ES-I3 (cell line): ENCODE measurements around the gene NOX1.
A peak's percentile ranks its signal among the peaks of the same experiment; 100 is the strongest.
"Not testable (repeated sequence)": the region's sequence is repeated elsewhere in the genome, so short reads cannot be mapped to it uniquely, and the experiment has no call there.

Source experiments
- H3K36me3 ChIP-seq: 2 replicates; pipeline ENCODE4 v1.6.1; 2013; ENCODE audit warnings: mild to moderate bottlenecking, low read length, control low read depth, moderate library complexity; ENCODE audit not compliant: insufficient read depth
- H3K4me1 ChIP-seq: 2 replicates; pipeline ENCODE4 v1.6.1; 2013; ENCODE audit warnings: mild to moderate bottlenecking, control low read depth, low read length; ENCODE audit not compliant: insufficient read depth
- H3K9ac ChIP-seq: 2 replicates; pipeline ENCODE4 v1.6.1; 2013; ENCODE audit warnings: low read depth, mild to moderate bottlenecking, low read length, moderate library complexity
- H3K9me3 ChIP-seq: 2 replicates; pipeline ENCODE4 v1.6.1; 2013; ENCODE audit warnings: mild to moderate bottlenecking, low read length, moderate library complexity; ENCODE audit not compliant: control insufficient read depth, insufficient read depth

The NOX1 gene

GRCh38 chrX:100852810-100853209 lies 21.3 kb downstream of the NOX1 start:
- H3K9ac ChIP-seq: no peak overlapping the region
- no peaks in the 10 kb centered on the region for H3K4me1 ChIP-seq
- H3K9me3 ChIP-seq: no peaks in the 10 kb centered on the region
- H3K36me3 ChIP-seq: no peaks in the 10 kb centered on the region

- H3K4me1 ChIP-seq: no peaks in the 10 kb centered on the region
- no peak overlapping the region for H3K9ac ChIP-seq
- no peaks in the 10 kb centered on the region for H3K36me3 ChIP-seq
- no peaks in the 10 kb centered on the region for H3K9me3 ChIP-seq
These were observed 23.8 kb downstream of the NOX1 start for GRCh38 chrX:100850317-100850716.

GRCh38 chrX:100831219-100831946 lies 42.8 kb downstream of the NOX1 start:
- no peak overlapping the region for H3K9ac ChIP-seq
- H3K9me3 ChIP-seq: no peaks in the 10 kb centered on the region
- H3K36me3 ChIP-seq: peaks cover 5% of the 10 kb centered on the region
- H3K4me1 ChIP-seq: no peaks in the 10 kb centered on the region

GRCh38 chrX:100830547-100830946 lies 43.6 kb downstream of the NOX1 start:
- Histone ChIP-seq H3K9ac (no peak overlapping the region), H3K36me3 (peaks cover 5% of the 10 kb centered on the region), H3K4me1 (no peaks in the 10 kb centered on the region), H3K9me3 (no peaks in the 10 kb centered on the region)

- no peaks in the 10 kb centered on the region for H3K4me1 ChIP-seq
- no peaks in the 10 kb centered on the region for H3K9me3 ChIP-seq
- H3K9ac ChIP-seq: no peak overlapping the region
- peaks cover 5% of the 10 kb centered on the region for H3K36me3 ChIP-seq
These were observed 44.0 kb downstream of the NOX1 start for GRCh38 chrX:100830143-100830542.

- Histone ChIP-seq H3K9me3 (no peaks in the 10 kb centered on the region), H3K36me3 (peaks cover 5% of the 10 kb centered on the region), H3K4me1 (no peaks in the 10 kb centered on the region), H3K9ac (no peak overlapping the region)
These were observed 44.4 kb downstream of the NOX1 start for GRCh38 chrX:100829730-100830129.

GRCh38 chrX:100819837-100820666 lies 54.1 kb downstream of the NOX1 start, which contains the start of gene CSTF2:
TSS of gene CSTF2 (plus strand) at chrX:100820391. CDS start at chrX:100820417, 26 bp downstream.
- Histone ChIP-seq H3K4me1 (no peaks in the 10 kb centered on the region), H3K9me3 (no peaks in the 10 kb centered on the region), H3K36me3 (peaks cover 10% of the 10 kb centered on the region; the same call in 1 of the 2 replicates), H3K9ac (peak within 1 kb of the TSS; percentile 87)

- Histone ChIP-seq H3K9ac (peak overlapping the region; percentile 87; the same call in 1 of the 2 replicates), H3K9me3 (no peaks in the 10 kb centered on the region), H3K4me1 (no peaks in the 10 kb centered on the region), H3K36me3 (peaks cover 10% of the 10 kb centered on the region; the same call in 1 of the 2 replicates)
These were observed 54.7 kb downstream of the NOX1 start for GRCh38 chrX:100819534-100819836.

GRCh38 chrX:100817340-100817739 lies 56.8 kb downstream of the NOX1 start:
- Histone ChIP-seq H3K9ac (no peak overlapping the region), H3K36me3 (peaks cover 5% of the 10 kb centered on the region; the same call in 1 of the 2 replicates), H3K9me3 (no peaks in the 10 kb centered on the region), H3K4me1 (peaks cover 5% of the 10 kb centered on the region)

GRCh38 chrX:100812216-100813158 lies 61.7 kb downstream of the NOX1 start:
- peaks cover 10% of the 10 kb centered on the region for H3K4me1 ChIP-seq
- no peaks in the 10 kb centered on the region for H3K36me3 ChIP-seq
- peak overlapping the region; percentile 45; the same call in 1 of the 2 replicates for H3K9ac ChIP-seq
- peaks cover 3% of the 10 kb centered on the region; the same call in 1 of the 2 replicates for H3K9me3 ChIP-seq

GRCh38 chrX:100808265-100808664 lies 65.9 kb downstream of the NOX1 start:
- not testable (repeated sequence) for H3K36me3 ChIP-seq, H3K9me3 ChIP-seq, H3K4me1 ChIP-seq, H3K9ac ChIP-seq

- Histone ChIP-seq H3K4me1 (no peaks in the 10 kb centered on the region), H3K36me3 (no peaks in the 10 kb centered on the region), H3K9me3 (no peaks in the 10 kb centered on the region; the same call in 1 of the 2 replicates), H3K9ac (no peak overlapping the region)
These were observed 69.4 kb downstream of the NOX1 start for GRCh38 chrX:100804780-100805179.

- Histone ChIP-seq H3K36me3 (no peaks in the 10 kb centered on the region), H3K9ac (no peak overlapping the region), H3K9me3 (no peaks in the 10 kb centered on the region; the same call in 1 of the 2 replicates), H3K4me1 (no peaks in the 10 kb centered on the region)
These were observed 71.3 kb downstream of the NOX1 start for GRCh38 chrX:100802843-100803242.
